D341Med (cell line): Measurements from ENCODE around the gene FAF1.
"Not testable (repeated sequence)": the region's sequence is repeated elsewhere in the genome, so short reads cannot be mapped to it uniquely, and the experiment has no call there.

ENCODE experiments used
- DNase-seq: peaks from one replicate; pipeline ENCODE4 v3.0.0; 2012; ENCODE audit warnings: low spot score

The FAF1 gene

DNA sequence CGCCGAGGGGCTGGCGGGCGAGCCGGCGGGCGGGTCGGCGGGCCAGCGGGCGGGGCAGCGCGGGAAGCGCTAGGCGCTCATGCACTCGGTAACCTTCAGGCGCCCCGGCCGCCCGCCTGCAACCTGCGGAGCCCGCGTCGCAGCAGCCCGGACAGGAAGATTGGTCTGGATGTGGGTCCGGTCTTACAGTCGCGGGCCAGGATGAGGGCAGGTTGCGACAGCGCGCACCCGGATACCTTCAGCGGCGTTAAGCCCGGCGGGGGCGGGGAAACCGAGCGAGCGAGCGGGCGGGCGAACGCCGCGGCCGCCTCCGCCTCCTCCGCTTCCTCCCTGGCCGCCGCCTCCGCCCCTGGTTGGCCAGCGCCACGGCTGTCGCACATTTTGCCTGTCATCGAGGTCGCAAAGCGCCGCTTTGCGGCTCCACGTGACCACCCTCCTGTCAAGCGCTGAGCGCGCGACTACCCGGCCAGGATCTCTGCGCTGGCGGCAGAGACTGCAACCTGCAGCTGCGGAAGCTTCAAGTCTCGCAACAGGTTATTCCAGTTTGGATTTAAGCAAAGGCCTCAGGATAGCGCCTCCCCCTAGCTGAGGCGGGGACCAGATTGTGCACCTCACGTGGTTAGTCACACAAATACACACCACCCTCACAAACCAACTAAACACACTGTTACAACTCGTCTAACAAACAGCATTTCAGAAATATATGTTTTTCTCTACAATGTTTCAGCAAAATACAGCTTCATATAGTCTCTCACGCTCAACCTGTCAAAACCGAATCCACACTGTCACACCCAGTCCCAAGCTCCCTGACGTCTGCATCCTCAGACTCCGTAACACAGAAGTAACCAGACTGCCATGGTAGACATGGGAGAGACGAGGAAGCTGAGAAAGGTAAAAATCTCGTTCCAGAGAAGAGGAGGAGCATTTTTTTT lies at the start of gene FAF1:
Gene FAF1, minus strand, starts transcription at position 355 of the 932 bp plus-strand sequence. CDS start 456 bp downstream, outside the sequence.
- DNase-seq, result peak; percentile 95

DNA sequence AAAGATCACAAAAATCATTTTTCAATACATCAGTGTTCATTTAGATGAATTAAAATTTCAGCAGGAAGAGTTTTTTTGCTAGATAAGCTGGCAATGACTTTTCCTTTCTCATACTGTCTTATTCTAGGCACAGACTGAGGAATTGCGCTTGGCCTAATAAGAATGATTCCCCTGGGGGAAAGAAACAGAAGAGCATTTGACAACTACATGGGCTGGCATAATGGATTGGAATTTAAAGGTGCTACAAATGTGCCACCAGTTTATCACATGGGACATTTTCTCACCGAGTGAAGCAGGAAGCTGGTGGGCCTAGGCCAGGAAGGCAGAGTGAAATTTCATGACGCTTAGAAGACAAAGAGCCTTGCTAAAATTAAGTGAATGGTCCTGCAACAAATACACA lies 49.3 kb upstream of the FAF1 start:
- no peak for DNase-seq

DNA sequence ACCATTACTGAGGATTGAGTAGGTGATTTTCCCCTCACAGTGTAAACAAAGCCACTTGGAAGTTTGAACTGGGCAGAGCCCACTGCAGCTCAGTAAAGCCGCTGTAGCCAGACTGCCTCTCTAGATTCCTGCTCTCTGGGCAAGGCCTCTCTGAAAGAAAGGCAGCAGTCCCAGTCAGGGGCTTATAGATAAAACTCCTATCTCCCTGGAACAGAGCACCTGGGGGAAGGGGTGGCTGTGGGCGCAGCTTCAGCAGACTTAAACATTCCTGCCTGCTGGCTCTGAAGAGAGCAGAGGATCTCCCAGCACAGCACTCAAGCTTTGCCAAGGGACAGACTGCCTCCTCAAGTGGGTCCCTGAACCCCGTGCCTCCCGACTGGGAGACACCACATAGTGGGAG lies 45.5 kb upstream of the FAF1 start:
- DNase-seq, result not testable (repeated sequence)

DNA sequence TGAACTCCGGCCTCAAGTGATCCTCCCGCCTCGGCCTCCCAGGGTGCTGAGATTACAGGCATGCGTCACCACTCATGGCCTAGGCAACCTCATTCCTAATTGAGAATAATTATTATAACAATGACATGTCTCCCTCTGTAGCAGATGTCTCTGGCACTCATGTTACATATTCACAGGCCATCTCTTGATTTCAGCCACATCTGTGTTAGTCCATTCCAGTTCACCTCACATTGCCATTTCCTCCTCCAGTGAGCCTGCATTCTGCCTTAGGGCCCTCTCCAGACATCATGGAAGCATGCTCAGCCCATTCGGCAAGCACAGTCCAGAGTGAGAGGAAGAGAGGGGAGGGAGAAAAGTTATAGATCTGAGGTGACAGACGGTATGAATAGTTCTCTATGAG lies 42.4 kb upstream of the FAF1 start:
- no peak for DNase-seq

DNA sequence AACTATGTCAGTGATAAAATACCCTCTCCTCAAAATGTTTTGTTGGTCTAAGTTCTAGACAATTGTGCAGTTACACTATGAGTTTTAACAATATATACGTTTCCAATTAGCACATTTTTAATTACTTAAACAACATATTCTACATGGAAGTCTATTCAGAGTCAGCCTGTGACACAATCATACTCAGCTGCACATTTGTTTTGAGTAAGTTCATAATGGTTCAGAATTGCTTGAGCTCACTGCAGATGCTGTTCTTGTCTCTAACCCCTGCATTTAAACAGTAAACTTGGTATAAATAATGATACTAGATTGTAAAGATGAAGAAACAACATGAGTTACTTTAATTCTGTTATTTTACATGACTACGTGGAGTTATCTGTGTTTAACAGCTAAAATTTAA lies 40.6 kb upstream of the FAF1 start:
- no peak for DNase-seq

DNA sequence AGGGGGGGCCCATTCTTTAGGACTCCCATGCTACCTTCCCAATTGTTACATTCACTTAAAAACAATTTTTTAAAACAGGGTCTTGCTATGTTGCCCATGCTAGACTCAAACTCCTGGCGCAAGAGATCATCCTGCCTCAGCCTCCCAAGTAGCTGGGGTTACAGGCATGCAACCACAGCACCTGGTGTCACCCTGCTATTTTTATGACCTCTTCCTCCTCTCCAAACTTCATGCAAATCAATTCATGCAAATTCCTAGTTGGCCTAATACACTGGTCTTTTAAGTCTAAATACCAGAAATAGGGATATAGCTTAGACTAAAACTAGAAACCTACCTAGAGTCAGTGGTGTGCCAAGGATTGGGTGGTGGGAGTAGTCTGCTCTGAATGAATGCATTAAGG lies 40.1 kb upstream of the FAF1 start:
- no peak for DNase-seq

DNA sequence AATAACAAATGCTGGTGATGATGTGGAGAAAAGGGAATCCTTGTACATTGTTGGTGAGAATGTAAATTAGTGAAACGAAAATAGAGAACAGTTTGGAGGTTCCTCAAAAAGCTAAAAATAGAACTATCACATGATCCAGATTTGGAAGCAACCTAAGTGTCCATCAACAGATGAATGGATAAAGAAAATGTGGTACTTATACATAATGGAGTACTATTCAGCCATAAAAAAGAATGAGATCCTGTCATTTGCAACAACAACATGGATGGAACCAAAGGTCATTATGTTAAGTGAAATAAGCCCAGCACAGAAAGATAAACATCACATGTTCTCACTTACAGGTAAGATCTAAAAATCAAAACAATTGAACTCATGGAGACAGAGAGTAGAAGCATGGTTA lies 39.3 kb upstream of the FAF1 start:
- not testable (repeated sequence) for DNase-seq

DNA sequence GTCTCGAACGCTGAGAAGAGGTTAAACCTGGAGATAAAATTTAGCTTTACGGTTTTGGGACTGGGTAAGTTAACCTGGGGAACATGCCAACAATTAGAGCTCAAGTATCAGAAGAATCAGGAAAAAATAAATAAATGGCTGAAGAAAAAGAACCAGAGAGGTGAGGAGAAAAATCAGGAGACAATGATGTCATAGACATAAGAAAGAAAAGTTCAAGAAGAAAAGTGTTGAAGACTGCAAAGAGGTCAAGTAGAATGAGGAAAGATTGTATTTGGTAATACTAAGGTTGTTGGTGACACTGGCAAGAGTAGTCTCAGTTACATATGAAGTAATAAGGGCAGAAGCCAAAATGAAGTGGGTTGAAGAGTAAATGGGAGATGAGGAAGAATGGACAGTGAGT lies 36.0 kb upstream of the FAF1 start:
- DNase-seq, result no peak

DNA sequence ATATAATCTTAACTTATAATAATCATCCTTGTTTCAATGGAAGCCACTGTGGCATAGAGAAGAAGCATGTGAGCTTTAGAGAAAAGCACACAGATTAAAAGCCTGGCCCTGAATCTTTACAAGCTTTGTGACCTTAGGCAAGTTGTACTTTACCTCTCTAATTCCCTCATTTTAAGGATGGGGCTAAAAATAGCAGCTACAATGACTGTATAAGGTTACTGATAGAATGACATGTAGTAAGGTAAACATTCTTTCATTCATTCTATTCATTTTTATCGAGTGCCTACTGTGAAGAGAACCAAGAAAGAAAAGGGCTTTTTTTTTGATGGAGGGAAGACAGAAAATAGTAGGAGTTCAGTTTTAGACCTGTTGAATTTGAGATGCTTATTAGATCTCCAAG lies 35.6 kb upstream of the FAF1 start:
- no peak for DNase-seq

DNA sequence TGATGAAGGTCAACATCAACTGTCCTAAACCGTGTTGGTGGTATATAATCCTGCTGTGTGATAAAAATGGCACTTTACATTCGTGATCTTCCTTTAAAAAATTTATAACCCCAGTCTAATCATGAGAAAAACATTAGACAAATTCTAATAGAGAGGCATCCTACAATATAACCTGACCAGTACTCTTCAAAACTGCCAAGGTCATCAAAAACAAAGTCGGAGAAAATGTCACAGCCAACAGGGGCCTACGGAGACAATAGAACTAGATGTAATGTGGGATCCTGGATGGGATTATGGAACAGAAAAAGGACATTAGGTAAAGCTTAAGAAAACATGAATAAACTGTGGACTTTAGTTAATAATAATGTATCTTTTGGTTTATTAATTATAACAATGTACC lies 34.9 kb upstream of the FAF1 start:
- DNase-seq, result no peak

DNA sequence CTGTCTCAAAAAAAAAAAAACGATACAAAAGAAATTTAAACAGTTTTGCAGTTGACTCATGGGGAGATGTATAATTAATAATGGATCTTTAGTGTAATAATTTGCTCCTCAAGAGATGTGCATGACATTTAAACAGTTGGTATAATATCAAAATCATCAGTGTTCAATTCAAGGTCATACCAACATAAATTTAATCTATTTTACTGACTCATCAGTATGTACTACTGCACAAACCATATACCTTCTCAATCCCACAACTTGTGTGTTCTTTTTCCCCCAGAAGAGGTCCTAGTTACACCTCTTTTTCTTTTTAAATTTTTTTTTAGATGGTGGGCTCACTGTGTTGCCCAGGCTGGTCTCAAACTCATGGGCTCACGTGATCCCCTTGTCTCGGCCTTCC lies 33.6 kb upstream of the FAF1 start:
- DNase-seq, result no peak

DNA sequence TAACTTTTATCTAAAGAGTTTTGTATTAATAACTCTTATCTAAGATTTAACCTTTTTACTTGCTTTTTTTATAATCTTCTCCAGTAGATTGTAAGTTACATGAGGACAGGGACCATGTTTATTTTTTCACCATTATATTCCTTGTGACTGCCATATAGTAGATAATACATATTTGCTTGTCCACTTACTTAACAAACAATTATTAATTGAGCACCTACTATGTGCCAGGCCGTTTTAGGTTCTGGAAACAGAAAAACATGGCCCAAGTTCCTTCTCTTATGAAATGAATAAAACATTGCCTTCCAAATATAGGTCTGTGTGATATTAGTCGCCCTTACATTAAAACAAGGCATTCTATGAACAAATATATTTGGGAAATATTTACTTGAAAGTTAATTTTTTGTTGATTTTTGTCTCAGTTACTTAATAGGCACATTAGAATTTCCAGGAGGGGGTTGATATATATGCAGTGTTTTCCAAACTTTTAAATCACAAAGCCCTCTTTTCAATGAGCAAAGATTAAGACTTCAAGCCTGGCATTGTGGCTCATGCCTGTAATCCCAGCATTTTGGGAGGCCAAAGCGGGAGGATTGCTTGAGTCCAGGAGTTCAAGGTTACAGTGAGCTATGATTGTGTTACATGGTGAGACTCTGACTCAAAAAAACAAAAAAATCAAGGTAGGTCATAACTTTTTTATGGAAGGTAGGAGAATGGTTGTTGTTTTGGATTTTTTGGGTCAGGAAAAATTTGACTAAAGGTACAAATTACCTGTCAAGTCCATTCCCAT lies 32.7 kb upstream of the FAF1 start:
- no peak for DNase-seq

DNA sequence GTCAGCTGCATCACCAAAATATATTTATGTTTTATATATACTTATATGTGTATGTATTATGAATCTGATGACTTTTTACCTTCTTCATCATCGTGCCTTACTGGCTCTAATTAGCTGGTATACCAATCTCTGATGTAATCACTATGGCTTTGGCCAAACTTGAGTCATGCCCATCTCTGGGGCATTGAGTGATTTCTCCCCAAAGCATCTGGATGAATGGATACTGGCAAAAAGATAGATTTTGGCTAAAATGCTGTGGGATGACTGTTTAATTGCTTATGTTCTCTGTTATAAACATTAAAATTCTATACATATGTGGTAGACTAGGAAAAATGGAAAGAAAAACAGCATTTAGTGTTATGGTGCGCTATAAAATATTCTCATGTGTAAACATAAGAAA lies 29.6 kb upstream of the FAF1 start:
- no peak for DNase-seq

DNA sequence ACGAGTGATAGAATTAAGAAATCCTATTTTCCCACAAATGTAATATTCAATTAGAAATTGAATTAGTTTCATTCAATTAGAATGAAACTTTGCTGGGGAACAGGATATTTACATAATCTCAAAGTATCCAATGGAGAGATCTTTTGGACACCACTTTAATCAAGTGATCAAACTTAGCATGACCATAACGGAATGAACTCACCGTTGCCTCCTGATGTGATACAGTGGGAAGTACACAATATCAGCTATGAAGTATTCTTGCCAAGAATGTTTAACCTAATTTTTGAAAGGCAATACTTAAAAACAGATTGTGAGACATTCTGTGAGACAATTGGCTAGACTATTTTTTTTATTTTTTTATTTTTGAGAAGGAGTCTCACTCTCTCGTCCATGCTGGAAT lies 26.6 kb upstream of the FAF1 start:
- no peak for DNase-seq

DNA sequence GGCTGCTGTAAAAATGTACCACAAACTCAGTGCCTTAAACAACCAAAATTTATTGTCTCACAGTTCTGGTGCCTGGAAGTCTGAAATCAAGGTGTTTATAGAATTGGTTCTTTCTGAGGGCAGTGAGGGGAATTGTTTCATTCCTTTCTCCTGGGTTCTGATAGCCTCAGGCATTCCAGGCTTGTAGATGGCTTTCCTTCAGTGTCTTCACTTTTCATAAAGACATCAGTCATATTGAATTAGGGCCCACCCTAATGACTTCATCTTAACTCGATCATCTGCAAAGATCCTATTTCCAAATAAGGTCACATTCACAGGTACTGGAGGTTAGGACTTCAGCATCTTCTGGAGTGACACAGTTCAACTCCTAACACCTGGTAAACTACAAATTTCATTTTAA lies 25.0 kb upstream of the FAF1 start:
- DNase-seq, result no peak

DNA sequence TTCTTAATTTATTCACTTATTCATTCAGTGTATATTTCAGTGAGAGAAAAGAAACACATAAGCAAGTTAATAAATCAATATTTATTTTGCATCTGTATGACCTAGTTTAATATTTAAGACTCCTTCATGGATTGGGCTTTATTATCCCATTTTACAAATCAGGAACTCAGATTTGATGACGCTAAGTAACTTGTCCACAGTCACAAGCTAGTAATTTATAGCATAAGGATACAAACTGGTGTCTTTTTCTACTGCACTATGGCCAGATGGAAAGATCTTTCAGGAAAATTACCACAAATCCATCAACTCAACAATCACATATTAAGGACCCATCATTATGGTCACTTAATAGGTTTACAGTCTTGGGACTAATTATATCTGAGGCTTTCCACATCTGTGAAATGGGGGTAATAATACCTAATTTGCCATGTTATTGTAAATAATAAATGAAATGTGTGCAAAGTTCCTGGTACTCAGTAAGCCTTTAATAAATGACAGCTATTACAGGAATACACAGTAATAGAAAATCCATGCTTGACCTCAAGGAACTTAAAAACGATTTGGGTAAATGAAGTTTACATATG lies 23.2 kb upstream of the FAF1 start:
- DNase-seq, result no peak

DNA sequence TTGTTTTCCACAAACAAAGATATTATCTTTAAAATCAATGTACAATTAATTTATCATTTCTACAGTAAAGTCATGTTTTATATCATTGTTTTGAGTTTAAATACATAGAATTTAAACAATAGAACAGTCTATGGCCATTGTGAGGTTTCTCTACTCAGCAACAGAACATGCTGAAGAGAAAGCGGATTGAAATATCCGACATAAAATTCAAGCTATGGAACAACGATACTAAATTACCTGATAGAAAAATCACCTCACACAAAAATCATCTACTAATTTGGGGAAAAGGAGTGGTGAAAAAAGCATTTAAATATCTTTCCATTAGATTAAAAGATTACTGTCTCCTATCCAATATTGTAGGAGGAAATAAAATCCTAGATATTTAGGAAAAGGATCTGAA lies 22.5 kb upstream of the FAF1 start:
- no peak for DNase-seq

DNA sequence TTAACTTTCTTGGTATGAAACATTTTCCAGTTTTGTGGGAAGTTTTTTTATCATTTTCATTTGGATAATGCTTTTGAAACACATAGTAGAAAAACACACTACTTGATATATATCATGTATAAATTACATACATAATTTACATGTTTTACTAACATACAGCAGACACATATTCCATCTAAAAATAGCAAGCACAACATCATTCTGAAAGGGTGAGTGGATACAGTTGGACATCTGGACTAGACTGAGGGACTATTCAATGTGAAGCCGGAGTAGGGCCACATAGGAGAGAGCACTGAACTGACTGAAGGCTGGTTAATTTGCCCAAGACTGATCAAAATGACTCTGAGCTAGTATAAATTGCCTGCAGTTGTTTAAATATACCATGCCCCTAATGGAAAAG lies 21.7 kb upstream of the FAF1 start:
- no peak for DNase-seq

DNA sequence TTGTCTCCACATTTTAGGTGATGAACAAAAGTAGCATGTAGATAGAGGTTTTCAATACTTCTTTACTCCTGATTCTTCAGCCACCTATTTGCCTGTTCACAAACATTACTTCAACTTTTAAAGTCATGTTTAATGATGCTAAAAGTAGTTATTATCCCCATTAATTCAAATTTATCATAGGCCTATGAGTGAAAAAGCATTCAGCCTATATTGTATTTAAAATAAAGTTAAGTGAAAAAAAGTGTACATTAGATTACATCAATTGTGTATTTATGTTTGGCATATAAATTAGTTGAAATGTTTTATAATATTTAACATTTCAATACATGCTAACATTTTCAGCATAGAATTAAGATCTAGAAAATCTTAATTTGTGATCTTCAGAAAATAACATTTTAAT lies 20.4 kb upstream of the FAF1 start:
- no peak for DNase-seq

DNA sequence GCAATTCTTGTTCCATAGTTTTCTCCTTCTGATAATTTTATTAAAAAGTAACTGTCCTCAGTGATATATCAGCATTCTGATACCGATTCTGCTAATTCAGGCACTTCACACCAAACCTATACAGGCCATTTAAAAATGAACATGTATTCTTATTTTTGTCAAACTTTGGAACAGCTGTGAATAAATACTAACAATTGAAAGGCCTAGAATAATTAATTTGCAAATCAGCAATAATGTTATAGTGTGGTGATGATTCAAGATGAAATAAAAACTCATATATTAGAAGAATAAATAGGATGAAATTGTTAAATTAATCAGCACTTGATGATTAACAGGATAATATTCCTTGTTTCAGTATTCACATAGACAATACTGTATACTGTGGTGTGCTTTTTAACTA lies 19.9 kb upstream of the FAF1 start:
- DNase-seq, result no peak

DNA sequence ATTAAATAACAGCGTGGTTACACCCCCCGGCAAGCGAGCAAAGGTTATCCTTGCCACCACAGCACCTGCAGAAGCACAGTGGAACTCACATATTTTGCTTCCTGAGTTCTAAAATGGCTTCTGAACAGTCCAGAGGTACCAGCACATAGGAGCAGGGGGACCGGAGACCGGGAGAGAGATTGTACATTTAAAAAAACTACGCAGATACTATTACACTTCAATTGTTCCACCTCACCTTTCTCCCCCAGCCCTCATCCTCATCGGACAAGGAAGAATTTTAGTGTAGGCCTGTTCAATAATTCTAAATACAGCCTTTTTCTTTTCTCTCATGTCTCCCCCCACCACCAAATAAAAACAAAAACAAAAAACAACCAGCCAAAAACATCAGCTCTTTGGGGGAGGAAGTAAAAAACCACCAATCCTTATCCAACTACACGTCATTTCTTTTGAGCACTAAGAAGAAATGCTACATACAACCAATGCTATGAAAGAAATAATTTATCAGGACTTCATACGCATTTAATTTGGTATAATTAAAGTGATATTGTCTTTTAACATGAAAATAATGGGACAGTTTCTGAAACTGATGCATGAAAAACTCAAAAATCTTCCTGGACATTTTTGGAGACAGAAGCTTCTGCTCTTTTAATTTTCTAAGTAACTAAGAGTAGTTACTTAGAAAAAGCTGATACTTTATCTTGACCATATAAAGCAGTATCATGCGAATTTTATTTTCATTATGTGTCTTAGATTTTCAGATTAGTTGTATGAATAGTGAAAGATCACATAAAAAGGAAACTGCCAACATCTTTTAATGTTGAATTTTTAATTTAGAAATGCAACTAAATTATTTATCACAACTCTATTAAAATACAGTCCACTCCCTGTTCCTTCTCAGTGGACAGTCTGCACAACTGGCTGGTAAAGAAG lies 19.1 kb upstream of the FAF1 start:
- peak; percentile 34 for DNase-seq
